NOMO-1 treated with dmso at 0.1 percent for 144 hours (cell line): ENCODE results near the gene MT1M.
"Not testable (repeated sequence)": the region's sequence is repeated elsewhere in the genome, so short reads cannot be mapped to it uniquely, and the experiment has no call there.

Source experiments
- DNase-seq: peaks from one replicate; lab custom pipeline; 2025; ENCODE audit not compliant: unreplicated experiment; lab: John Stamatoyannopoulos, UW

MT1M gene

DNA sequence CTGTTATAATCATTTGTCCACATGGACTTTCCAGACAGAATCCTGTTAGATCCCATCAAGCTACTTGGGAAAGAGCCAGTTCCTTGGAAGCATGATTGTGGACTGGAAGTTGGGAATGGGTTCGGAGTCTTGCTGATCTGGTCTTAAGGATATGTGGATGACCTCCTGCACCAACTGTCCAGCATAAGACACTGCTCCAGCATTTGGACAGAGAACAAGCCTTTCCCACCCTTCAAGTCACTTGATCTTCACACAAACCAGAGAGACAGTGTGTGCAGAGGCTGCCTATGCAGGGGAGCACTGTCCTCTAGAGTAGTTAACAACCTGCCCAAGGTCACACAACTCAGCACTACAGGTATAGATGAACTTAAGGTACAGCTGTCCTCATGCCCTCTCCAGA is 13.4 kb downstream of the MT1M start:
- DNase-seq = no peak

- DNase-seq = no peak
Observed at GRCh38 chr16:56647641-56648431, 15.4 kb downstream of the MT1M start.

DNA sequence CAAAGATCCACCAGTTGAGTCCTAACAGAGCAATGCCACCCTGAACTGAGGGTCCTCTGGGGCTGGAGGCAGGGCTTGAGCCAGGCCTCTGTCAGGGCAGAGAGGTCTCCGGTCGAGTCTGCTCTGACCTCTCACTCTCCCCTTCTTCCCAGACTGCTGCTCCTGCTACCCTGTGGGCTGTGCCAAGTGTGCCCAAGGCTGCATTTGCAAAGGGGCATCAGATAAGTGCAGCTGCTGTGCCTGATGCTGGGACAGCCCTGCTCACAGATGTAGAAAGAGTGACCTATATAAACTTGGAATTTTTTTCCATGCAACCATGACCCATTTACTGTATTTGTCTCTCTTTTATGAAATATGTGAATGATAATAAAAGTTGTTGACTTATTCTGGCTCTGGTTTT is 16.8 kb downstream of the MT1M start:
- DNase-seq = no peak

GRCh38 chr16:56649820-56650219 is 17.4 kb downstream of the MT1M start:
- no peak for DNase-seq

DNA sequence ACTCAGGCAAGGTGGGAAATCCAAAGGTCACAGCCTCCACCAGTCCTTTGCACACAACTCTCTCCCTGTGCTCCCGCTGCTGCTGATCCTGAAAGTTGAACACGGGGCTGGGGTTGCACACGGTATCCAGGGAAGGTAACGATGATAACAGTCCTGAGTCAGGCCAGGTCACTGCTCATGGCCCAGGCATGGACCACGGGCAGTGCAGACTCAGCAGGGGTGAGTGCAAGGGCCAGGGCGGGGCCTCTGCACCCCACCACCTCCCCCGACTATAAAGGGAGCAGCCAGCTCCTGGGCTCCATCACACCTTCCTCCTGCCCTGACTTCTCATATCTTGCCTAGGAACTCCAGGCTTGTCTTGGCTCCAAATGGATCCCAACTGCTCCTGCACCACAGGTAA is 19.1 kb downstream of the MT1M start, which contains the start of gene MT1B:
MT1B (plus strand) TSS at position 301 of the 400 bp plus-strand sequence; CDS start at position 369, 68 bp downstream.
- no peak for DNase-seq

DNA sequence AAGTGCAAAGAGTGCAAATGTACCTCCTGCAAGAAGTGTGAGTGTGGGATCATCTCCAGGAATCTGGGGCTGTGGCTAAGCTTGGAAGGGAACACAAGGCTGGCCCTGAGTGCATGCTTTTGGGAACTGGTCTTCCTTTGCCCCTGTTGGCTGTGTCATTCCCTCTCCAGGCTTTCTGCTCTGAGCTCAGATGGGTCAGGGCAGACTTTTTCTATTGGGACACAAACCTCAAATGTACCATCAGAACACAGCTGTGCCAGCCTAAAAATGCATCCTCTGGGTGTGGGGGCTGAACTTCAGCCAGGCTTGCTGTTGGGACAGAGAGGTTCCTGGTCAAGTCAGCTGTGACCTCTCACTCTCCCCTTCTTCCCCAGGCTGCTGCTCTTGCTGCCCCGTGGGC is 20.1 kb downstream of the MT1M start:
- no peak for DNase-seq

DNA sequence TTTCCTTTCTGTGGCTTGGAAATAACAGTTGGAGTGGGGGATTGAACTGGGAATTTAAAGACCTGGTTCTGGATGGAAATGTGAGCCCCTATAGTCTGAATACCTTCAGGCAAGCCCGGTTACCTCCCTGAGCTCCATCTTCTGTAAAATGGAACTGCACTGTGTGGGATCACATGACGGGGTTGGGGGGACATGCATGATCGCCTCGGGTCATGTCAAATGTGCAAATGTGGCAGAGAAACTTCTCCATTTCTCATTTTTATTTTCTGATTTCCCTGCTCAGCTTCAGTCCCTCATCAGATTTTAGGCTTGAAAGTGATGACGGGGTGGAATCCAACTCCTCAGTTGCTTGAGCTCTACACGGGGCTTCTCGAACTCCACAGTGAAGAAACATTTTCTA is 20.8 kb downstream of the MT1M start:
- no peak for DNase-seq

GRCh38 chr16:56657555-56658326 is 25.3 kb downstream of the MT1M start, which contains the start of gene MT1F:
TSS of gene MT1F (plus strand) at chr16:56657959. CDS start at chr16:56658059, 100 bp downstream.
- DNase-seq = peak; percentile 87

- no peak for DNase-seq
Observed at GRCh38 chr16:56658327-56658875, 25.9 kb downstream of the MT1M start.

GRCh38 chr16:56662357-56663354 is 30.2 kb downstream of the MT1M start:
- no peak for DNase-seq

GRCh38 chr16:56664506-56664905 is 32.0 kb downstream of the MT1M start:
- no peak for DNase-seq

DNA sequence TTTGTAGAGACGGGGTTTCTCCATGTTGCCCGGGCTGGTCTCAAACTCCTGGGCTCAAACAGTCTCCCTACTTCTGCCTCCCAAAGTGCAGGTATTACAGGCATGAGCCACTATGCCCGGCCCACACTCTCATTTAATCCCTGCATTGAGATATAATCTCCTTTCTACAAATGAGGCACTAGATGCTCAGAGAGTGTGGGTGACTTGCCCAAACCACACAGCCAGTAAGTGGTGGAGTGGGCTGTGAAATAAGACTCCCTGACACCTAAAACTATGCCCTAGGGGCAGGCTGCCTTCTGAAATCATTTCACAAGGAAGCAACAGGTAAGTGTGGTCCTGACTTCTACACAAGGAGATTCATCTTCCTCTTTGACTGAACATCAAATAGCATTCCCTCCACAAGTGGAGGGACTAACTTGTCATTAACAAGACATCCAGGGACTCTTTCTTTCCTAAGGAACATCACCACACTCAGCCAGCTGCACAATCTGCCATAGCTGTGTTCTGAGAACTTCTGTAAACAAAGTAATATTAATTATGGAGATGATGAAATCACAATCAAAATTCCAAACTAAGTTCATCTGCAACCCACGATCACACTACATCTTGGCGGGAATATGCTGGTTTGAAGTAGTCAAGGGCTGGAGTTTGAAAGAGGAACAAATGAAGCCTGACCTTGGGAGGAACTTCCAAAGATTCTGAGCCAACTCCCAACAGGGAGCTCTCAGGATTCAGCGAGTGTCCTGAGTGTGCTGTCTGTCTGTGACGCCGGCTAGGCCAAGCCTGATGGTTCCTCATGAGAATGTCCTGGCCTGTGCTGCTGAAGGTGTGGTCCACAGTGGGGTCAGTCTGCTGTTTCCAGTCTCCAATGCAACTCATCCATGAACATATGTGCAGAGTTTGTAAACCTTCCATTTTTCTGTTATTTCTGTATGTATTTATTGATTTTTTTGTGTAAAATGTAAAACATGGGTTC is 33.1 kb downstream of the MT1M start:
- not testable (repeated sequence) for DNase-seq

- peak; percentile 83 for DNase-seq
Observed at GRCh38 chr16:56667581-56668571, 35.4 kb downstream of the MT1M start, which contains the start of gene MT1G. TSS of gene MT1G (minus strand) at chr16:56668065. CDS start at chr16:56667993, 72 bp downstream.

GRCh38 chr16:56669005-56669839 is 36.8 kb downstream of the MT1M start, which contains the start of gene MT1H:
TSS of gene MT1H (plus strand) at chr16:56669814. CDS start at chr16:56669885, 71 bp downstream.
- DNase-seq = peak; percentile 58

DNA sequence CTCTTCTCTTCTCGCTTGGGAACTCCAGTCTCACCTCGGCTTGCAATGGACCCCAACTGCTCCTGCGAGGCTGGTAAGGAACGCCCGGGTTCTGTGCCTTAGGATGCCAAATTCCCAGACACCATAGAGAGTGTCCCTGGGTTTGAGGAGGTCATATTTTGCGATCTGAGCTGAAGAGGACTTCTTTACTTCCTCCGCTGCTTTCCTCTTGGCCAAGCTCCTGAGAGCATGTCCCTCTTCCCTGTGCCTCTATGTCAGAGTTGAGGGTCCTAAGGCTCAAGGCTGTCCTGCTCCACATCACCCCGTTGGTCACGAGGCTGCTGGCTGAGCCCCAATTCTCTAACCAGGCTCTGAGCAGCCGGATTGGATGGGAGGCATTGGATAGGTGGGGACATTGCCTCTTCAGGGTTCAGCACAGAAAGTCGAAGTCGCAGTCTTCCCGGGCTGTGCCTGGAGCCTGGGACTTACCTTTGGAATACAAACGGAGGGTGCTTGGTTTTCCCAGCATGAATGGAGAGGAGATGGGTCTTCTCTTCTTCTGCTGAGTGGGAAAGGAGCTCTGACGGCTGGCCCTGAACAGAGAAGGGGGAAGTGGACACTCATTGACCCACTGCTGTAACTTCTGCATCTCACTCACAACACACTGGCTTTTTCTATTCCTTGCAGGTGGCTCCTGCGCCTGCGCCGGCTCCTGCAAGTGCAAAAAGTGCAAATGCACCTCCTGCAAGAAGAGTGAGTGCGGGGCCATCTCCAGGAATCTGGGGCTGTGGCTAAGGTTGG is 37.6 kb downstream of the MT1M start:
- no peak for DNase-seq

- no peak for DNase-seq
Observed at GRCh38 chr16:56670620-56670934, 38.1 kb downstream of the MT1M start.
